ENCODE data around the gene LDHB.

Gene LDHB

DNA sequence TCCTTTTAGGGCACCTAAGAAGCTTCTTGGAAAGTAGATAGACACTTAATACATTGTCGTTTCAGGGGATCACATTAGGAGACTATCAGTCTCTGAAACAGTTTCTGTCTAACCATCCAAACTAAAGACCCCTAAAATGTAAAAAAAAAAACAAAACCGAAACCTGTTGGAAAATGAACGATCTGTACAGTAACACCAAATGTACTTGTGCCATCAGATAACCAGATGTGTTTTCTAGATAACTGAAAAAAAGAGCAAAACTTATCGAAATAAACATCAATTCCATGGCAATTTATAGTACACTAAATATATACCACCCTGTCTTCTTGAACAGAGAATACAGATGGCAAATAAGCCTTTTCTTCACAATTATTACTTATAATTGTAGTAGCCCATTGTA, 2.1 kb downstream of the LDHB start:
- peak overlapping the region; percentile 87 for H3K4me3 ChIP-seq (ENCODE audit: severe bottlenecking)
- no peak for ATAC-seq (ENCODE audit: low read depth)
- no peaks in the 10 kb centered on the region for H3K4me1 ChIP-seq (ENCODE audit: insufficient read depth, poor library complexity, severe bottlenecking)
- H3K36me3 ChIP-seq (ENCODE audit: low read depth) = peaks cover 55% of the 10 kb centered on the region
- TF ChIP-seq, protein P1, sequence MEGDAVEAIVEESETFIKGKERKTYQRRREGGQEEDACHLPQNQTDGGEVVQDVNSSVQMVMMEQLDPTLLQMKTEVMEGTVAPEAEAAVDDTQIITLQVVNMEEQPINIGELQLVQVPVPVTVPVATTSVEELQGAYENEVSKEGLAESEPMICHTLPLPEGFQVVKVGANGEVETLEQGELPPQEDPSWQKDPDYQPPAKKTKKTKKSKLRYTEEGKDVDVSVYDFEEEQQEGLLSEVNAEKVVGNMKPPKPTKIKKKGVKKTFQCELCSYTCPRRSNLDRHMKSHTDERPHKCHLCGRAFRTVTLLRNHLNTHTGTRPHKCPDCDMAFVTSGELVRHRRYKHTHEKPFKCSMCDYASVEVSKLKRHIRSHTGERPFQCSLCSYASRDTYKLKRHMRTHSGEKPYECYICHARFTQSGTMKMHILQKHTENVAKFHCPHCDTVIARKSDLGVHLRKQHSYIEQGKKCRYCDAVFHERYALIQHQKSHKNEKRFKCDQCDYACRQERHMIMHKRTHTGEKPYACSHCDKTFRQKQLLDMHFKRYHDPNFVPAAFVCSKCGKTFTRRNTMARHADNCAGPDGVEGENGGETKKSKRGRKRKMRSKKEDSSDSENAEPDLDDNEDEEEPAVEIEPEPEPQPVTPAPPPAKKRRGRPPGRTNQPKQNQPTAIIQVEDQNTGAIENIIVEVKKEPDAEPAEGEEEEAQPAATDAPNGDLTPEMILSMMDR (IDR thresholded peaks at IDR 0.05; ENCODE audit: poor library complexity, severe bottlenecking) = no peak
- no peak for DNase-seq (ENCODE audit: low spot score)
- H3K9me3 ChIP-seq (ENCODE audit: severe bottlenecking) = no peaks in the 10 kb centered on the region
- H3K27ac ChIP-seq (ENCODE audit: poor library complexity, severe bottlenecking) = no peak overlapping the region
- H3K27me3 ChIP-seq (ENCODE audit: insufficient read depth, poor library complexity, severe bottlenecking) = no peaks in the 10 kb centered on the region

GRCh38 chr12:21651821-21652220, 5.8 kb downstream of the LDHB start:
- H3K27me3 ChIP-seq (ENCODE audit: insufficient read depth, poor library complexity, severe bottlenecking) = no peaks in the 10 kb centered on the region
- TF ChIP-seq, protein P1 (IDR thresholded peaks at IDR 0.05; ENCODE audit: poor library complexity, severe bottlenecking) = no peak
- H3K36me3 ChIP-seq (ENCODE audit: low read depth) = peaks cover 79% of the 10 kb centered on the region
- no peak for DNase-seq (ENCODE audit: low spot score)
- H3K9me3 ChIP-seq (ENCODE audit: severe bottlenecking) = no peaks in the 10 kb centered on the region
- no peak for ATAC-seq (ENCODE audit: low read depth)
- no peak overlapping the region for H3K4me3 ChIP-seq (ENCODE audit: severe bottlenecking)
- H3K27ac ChIP-seq (ENCODE audit: poor library complexity, severe bottlenecking) = no peak overlapping the region
- H3K4me1 ChIP-seq (ENCODE audit: insufficient read depth, poor library complexity, severe bottlenecking) = no peaks in the 10 kb centered on the region

DNA sequence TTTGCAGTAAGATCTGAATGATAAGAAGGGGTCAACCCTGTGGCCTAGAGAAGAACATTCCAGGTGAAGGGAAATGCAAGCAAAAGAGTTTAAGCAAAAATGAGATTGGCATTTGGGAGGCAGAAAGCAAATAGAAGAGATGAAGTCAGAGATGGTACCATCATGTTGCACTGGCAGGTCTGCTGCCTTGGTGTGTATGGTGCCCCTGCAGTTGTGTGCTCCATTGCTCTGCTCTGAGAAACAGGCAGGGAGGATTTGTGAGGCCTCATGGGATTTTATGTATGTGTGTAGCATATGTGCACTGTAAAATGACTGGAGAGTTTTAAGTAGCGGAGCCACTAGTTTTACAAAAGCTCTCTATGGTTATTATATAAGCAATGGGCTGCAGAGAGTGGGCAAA, 6.6 kb downstream of the LDHB start:
- DNase-seq (ENCODE audit: low spot score) = no peak
- TF ChIP-seq, protein P1 (IDR thresholded peaks at IDR 0.05; ENCODE audit: poor library complexity, severe bottlenecking) = no peak
- no peaks in the 10 kb centered on the region for H3K9me3 ChIP-seq (ENCODE audit: severe bottlenecking)
- H3K27ac ChIP-seq (ENCODE audit: poor library complexity, severe bottlenecking) = no peak overlapping the region
- peaks cover under 1% of the 10 kb centered on the region for H3K4me1 ChIP-seq (ENCODE audit: insufficient read depth, poor library complexity, severe bottlenecking)
- no peak for ATAC-seq (ENCODE audit: low read depth)
- peaks cover 82% of the 10 kb centered on the region for H3K36me3 ChIP-seq (ENCODE audit: low read depth)
- no peak overlapping the region for H3K4me3 ChIP-seq (ENCODE audit: severe bottlenecking)
- H3K27me3 ChIP-seq (ENCODE audit: insufficient read depth, poor library complexity, severe bottlenecking) = no peaks in the 10 kb centered on the region

- TF ChIP-seq, protein P1 (IDR thresholded peaks at IDR 0.05; ENCODE audit: poor library complexity, severe bottlenecking) = no peak
- Histone ChIP-seq H3K36me3 (ENCODE audit: low read depth) (peaks cover 80% of the 10 kb centered on the region), H3K9me3 (ENCODE audit: severe bottlenecking) (no peaks in the 10 kb centered on the region), H3K4me3 (ENCODE audit: severe bottlenecking) (no peak overlapping the region), H3K27ac (ENCODE audit: poor library complexity, severe bottlenecking) (no peak overlapping the region), H3K27me3 (ENCODE audit: insufficient read depth, poor library complexity, severe bottlenecking) (no peaks in the 10 kb centered on the region), H3K4me1 (ENCODE audit: insufficient read depth, poor library complexity, severe bottlenecking) (peaks cover 12% of the 10 kb centered on the region)
- no peak for ATAC-seq (ENCODE audit: low read depth)
- DNase-seq (ENCODE audit: low spot score) = no peak
Observed at GRCh38 chr12:21649034-21649433, 8.6 kb downstream of the LDHB start.

- H3K4me1 ChIP-seq (ENCODE audit: insufficient read depth, poor library complexity, severe bottlenecking) = peaks cover 18% of the 10 kb centered on the region
- no peak overlapping the region for H3K4me3 ChIP-seq (ENCODE audit: severe bottlenecking)
- TF ChIP-seq, protein P1 (IDR thresholded peaks at IDR 0.05; ENCODE audit: poor library complexity, severe bottlenecking) = no peak
- DNase-seq (ENCODE audit: low spot score) = no peak
- H3K36me3 ChIP-seq (ENCODE audit: low read depth) = peaks cover 80% of the 10 kb centered on the region
- H3K9me3 ChIP-seq (ENCODE audit: severe bottlenecking) = no peaks in the 10 kb centered on the region
- H3K27ac ChIP-seq (ENCODE audit: poor library complexity, severe bottlenecking) = no peak overlapping the region
- ATAC-seq (ENCODE audit: low read depth) = no peak
- H3K27me3 ChIP-seq (ENCODE audit: insufficient read depth, poor library complexity, severe bottlenecking) = no peaks in the 10 kb centered on the region
Observed at GRCh38 chr12:21648378-21648777, 9.3 kb downstream of the LDHB start.

All from RWPE2 (cell line).